Hepatocyte (in vitro differentiated cells): Measurements from ENCODE around the gene SVIL. TPM values are rescaled to one million over a fixed set of nuclear protein-coding genes. Genes with fewer than 3 reads are reported as not detected.
"Not testable (repeated sequence)": the region's sequence is repeated elsewhere in the genome, so short reads cannot be mapped to it uniquely, and the experiment has no call there.

Source experiments
- DNase-seq: peaks from one replicate; pipeline ENCODE4 v3.0.0-alpha.2; 2016; ENCODE audit warnings: low spot score
- H2AFZ ChIP-seq: fragments of 200-600 bp; sonication (generic); 2 replicates; pipeline ENCODE4 v1.6.0; 2016; ENCODE audit warnings: antibody characterized with exemption, mild to moderate bottlenecking
- H3K27ac ChIP-seq: fragments of 200-600 bp; sonication (generic); 2 replicates; pipeline ENCODE4 v1.5.1; 2016; ENCODE audit warnings: mild to moderate bottlenecking
- H3K27me3 ChIP-seq: fragments of 200-600 bp; sonication (generic); 2 replicates; pipeline ENCODE4 v1.6.1; 2016
- H3K36me3 ChIP-seq: fragments of 200-600 bp; sonication (generic); replicated peaks from 2 replicates; pipeline ENCODE4 v1.5.1; 2016; ENCODE audit warnings: low read depth; ENCODE audit not compliant: insufficient read depth
- H3K4me1 ChIP-seq: fragments of 200-600 bp; sonication (generic); 2 replicates; pipeline ENCODE4 v1.5.1; 2016; ENCODE audit warnings: mild to moderate bottlenecking, moderate library complexity; ENCODE audit not compliant: insufficient read depth
- H3K4me2 ChIP-seq: fragments of 200-600 bp; sonication (generic); 2 replicates; pipeline ENCODE4 v1.6.0; 2016
- H3K4me3 ChIP-seq: fragments of 200-600 bp; sonication (generic); 2 replicates; pipeline ENCODE4 v1.5.1; 2016; ENCODE audit warnings: mild to moderate bottlenecking
- H3K79me2 ChIP-seq: fragments of 200-600 bp; sonication (generic); 2 replicates; pipeline ENCODE4 v1.6.0; 2017; ENCODE audit warnings: mild to moderate bottlenecking
- H3K9me2 ChIP-seq: fragments of 200-600 bp; sonication (generic); replicated peaks from 2 replicates; pipeline ENCODE4 v1.6.0; 2017; ENCODE audit warnings: mild to moderate bottlenecking; ENCODE audit not compliant: insufficient read depth
- H3K9me3 ChIP-seq: fragments of 200-600 bp; sonication (generic); 2 replicates; pipeline ENCODE4 v1.5.1; 2016; ENCODE audit warnings: low read depth, mild to moderate bottlenecking
- H4K20me1 ChIP-seq: fragments of 200-600 bp; sonication (generic); 2 replicates; pipeline ENCODE4 v1.6.0; 2016; ENCODE audit warnings: mild to moderate bottlenecking; ENCODE audit not compliant: insufficient read depth, poor library complexity, severe bottlenecking
- EZH2 ChIP-seq: fragments of 200-600 bp; sonication (generic); IDR thresholded peaks from 2 replicates; pipeline ENCODE4 v1.6.1; 2016; ENCODE audit warnings: antibody characterized with exemption, mild to moderate bottlenecking, borderline replicate concordance
- EZH2phosphoT487 ChIP-seq: fragments of 200-600 bp; sonication (generic); IDR thresholded peaks from one replicate; pipeline ENCODE4 v1.6.1; 2018; ENCODE audit warnings: antibody characterized with exemption, mild to moderate bottlenecking, low read depth, moderate library complexity; ENCODE audit not compliant: unreplicated experiment, severe bottlenecking
- WGBS: methylation state at CpG from one replicate; pipeline ENCODE4 v1.1.6; 2016; ENCODE audit warnings: low lambda C conversion rate; ENCODE audit errors: missing lambda C conversion rate; 5-methylcytosine and 5-hydroxymethylcytosine counted together
- polyA plus RNA-seq: library from polyadenylated mRNA; unstranded; fragments of >200 nt; fragmentation: Nextera tagmentation; extraction: Ambion mirVana; gene quantifications from 2 replicates; pipeline ENCODE4 v1.2.1, GENCODE V29; 2016
- total RNA-seq: library from RNA; depleted of rRNA; stranded (reverse); fragments of >200 nt; gene quantifications from 2 replicates; pipeline ENCODE4 v1.2.3, GENCODE V29; 2014
- TF ChIP-seq, protein P1 (sequence below): fragments of 200-600 bp; sonication (generic); IDR thresholded peaks from 2 replicates; pipeline ENCODE4 v1.5.1; 2016; ENCODE audit warnings: antibody characterized with exemption, mild to moderate bottlenecking; ENCODE audit not compliant: poor library complexity

The SVIL gene
- total and polyA plus RNA-seq, 2 experiments from 2014 or later, result 24.3 to 36.5 TPM

DNA sequence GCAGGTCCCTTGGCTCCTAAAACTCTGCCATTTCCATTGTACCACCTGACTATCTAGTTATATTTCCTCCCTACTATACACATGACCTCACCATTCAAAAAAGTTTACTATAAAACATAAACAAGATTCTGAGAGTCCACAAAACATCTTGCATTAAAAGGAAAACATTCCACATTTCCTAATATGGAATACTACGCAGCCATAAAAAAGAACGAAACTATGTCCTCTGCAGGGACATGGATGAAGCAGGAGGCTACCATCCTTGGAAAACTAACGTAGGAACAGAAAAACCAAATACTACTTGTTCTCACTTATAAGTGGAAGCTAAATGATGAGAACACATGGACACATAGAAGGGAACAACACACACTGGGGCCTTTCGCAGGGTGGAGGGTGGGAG is 48.3 kb downstream of the SVIL start:
- Histone ChIP-seq H3K4me1 (peaks cover 19% of the 10 kb centered on the region), H2AFZ (no peak overlapping the region), H3K27me3 (no peaks in the 10 kb centered on the region), H4K20me1 (no peaks in the 10 kb centered on the region), H3K4me2 (no peak overlapping the region), H3K79me2 (peaks cover 46% of the 10 kb centered on the region), H3K9me3 (no peaks in the 10 kb centered on the region), H3K27ac (no peak overlapping the region), H3K9me2 (no peaks in the 10 kb centered on the region), H3K36me3 (no peaks in the 10 kb centered on the region), H3K4me3 (no peak overlapping the region)
- DNase-seq, result no peak
- WGBS, result 95% methylated on average over 4 of the region's 4 CpGs
- TF ChIP-seq EZH2 (no peak), EZH2phosphoT487 (no peak)
- TF ChIP-seq, protein P1, sequence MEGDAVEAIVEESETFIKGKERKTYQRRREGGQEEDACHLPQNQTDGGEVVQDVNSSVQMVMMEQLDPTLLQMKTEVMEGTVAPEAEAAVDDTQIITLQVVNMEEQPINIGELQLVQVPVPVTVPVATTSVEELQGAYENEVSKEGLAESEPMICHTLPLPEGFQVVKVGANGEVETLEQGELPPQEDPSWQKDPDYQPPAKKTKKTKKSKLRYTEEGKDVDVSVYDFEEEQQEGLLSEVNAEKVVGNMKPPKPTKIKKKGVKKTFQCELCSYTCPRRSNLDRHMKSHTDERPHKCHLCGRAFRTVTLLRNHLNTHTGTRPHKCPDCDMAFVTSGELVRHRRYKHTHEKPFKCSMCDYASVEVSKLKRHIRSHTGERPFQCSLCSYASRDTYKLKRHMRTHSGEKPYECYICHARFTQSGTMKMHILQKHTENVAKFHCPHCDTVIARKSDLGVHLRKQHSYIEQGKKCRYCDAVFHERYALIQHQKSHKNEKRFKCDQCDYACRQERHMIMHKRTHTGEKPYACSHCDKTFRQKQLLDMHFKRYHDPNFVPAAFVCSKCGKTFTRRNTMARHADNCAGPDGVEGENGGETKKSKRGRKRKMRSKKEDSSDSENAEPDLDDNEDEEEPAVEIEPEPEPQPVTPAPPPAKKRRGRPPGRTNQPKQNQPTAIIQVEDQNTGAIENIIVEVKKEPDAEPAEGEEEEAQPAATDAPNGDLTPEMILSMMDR, result no peak

DNA sequence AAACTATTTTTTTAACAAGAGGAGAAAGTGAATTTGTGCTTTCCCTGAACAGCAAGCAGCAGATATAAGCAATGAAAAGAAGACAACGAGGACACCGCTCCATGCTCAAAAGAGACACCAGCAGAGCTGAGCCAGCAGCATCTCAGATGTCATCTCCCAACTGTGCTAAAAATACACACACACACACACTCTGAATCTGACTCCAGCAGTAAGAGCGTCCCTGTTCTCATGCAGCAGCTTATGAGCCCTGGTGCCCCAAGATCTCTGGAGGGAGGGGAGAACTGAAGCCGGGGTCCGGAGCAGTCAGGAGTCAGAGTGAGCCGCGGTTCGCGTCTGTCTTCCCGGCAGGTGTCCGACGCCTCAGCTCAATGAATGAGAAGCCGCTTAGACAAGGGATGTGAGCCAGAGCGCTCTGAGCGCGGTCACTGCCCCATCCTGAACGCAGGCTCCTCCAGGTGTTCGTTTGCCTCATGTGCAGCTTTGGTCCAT is 49.2 kb downstream of the SVIL start:
- Histone ChIP-seq H3K9me3 (no peaks in the 10 kb centered on the region), H3K27me3 (no peaks in the 10 kb centered on the region), H2AFZ (no peak overlapping the region), H3K4me2 (no peak overlapping the region), H3K4me1 (peaks cover 19% of the 10 kb centered on the region), H3K9me2 (no peaks in the 10 kb centered on the region), H3K36me3 (no peaks in the 10 kb centered on the region), H4K20me1 (no peaks in the 10 kb centered on the region), H3K79me2 (peaks cover 45% of the 10 kb centered on the region), H3K4me3 (no peak overlapping the region), H3K27ac (no peak overlapping the region)
- no peak for TF ChIP-seq EZH2
- TF ChIP-seq, protein P1, result no peak
- TF ChIP-seq EZH2phosphoT487, result no peak
- WGBS, result 65% methylated on average over 18 of the region's 18 CpGs
- no peak for DNase-seq

DNA sequence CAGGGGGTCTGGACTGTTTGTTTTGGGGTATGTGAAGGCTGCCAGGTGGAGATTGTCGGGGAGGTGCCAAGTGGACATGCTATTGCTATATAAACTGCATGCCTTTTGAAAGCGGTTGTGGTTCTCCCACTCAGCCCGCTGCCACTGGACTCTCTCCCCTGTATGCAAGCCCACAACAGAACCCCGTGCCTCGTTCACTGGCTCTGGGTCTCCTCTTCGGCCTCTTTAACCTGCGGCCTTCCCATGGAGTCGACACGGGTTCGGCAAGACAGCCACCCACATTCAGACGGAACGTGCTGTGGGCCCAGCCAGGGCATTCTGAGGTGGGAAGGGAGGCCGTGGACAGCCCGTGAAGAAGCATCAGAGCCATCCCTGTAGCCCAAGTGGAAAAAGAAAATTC is 50.3 kb downstream of the SVIL start:
- DNase-seq, result no peak
- Histone ChIP-seq H3K27me3 (no peaks in the 10 kb centered on the region), H3K9me3 (no peaks in the 10 kb centered on the region), H2AFZ (no peak overlapping the region), H3K27ac (no peak overlapping the region), H3K4me1 (peaks cover 10% of the 10 kb centered on the region), H3K4me2 (no peak overlapping the region), H4K20me1 (no peaks in the 10 kb centered on the region), H3K4me3 (no peak overlapping the region), H3K36me3 (no peaks in the 10 kb centered on the region), H3K79me2 (peaks cover 41% of the 10 kb centered on the region), H3K9me2 (no peaks in the 10 kb centered on the region)
- TF ChIP-seq, protein P1, result no peak
- TF ChIP-seq EZH2 (no peak), EZH2phosphoT487 (no peak)
- 95% methylated on average over 14 of the region's 14 CpGs for WGBS

DNA sequence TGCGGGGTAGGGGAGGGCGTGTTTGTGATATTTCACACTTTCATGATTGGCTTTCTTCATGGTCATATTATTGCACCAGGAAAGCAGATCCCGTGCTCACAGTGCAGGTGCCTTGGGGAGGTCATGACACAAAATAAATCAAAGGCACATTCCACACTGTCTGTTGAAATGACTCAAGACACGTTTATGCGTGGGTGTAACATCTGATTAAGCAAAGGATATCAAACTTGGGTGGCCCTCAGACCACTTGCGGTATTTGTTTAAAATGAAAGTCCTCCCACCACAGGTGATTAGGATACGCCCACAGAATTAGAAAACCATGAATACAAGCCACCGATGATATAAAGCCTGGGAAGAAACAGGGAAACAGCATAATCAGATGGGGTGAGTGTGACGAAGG is 51.1 kb downstream of the SVIL start:
- Histone ChIP-seq H3K4me1 (peaks cover 5% of the 10 kb centered on the region), H3K79me2 (peaks cover 36% of the 10 kb centered on the region), H2AFZ (no peak overlapping the region), H3K9me3 (no peaks in the 10 kb centered on the region), H3K4me3 (no peak overlapping the region), H3K9me2 (no peaks in the 10 kb centered on the region), H3K27ac (peak overlapping the region; percentile 12), H3K4me2 (no peak overlapping the region), H3K27me3 (no peaks in the 10 kb centered on the region), H3K36me3 (no peaks in the 10 kb centered on the region), H4K20me1 (no peaks in the 10 kb centered on the region)
- TF ChIP-seq, protein P1, result no peak
- TF ChIP-seq EZH2phosphoT487 (no peak), EZH2 (no peak)
- DNase-seq, result no peak
- 89% methylated on average over 9 of the region's 9 CpGs for WGBS

DNA sequence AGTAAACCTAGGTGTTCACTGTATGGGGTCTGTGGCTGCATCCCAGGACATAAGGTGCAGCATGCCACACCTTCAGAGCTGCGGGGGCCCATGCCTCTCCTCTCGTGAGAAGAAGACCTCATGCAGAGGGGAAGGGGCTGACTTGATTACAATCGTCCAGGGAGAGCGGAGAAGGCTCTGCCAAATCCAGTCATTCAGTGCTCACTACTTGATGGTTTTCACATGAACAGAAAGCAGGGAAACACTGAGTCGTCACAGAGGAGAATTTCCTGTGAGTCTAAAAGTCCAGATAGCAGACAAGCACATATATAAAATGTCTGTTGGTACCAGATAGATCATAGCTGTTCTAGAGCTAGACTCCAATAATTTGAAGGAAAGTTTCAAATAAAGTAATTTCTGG is 52.0 kb downstream of the SVIL start:
- H3K4me1 ChIP-seq, H4K20me1 ChIP-seq, H3K4me2 ChIP-seq, H3K36me3 ChIP-seq, H2AFZ ChIP-seq, H3K9me2 ChIP-seq, H3K27me3 ChIP-seq, H3K27ac ChIP-seq, DNase-seq, H3K9me3 ChIP-seq, H3K4me3 ChIP-seq: not testable (repeated sequence)
- H3K79me2 ChIP-seq, result peaks cover 39% of the 10 kb centered on the region
- WGBS, result 77% methylated on average over 5 of the region's 5 CpGs
